ENCODE measurements around the gene SEMA3C.

Gene SEMA3C

DNA sequence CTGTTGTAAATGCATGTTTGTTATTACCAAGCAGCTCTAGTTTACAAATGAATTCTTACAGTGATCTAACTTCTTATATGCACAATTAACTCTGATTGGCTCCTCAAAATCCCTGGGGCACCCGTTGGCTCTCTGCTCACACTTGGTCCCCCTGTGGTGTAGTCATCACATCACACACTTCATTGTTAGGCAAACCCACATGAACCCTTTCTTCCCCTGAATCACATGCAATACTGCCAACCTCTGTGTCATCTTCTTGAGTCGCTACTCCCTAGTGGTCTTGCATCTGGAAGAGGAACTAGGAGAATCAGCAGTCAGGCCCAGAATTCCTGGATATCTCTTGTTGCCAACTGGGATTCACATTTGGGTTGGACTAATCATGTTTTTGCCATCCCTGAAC, 207.3 kb downstream of the SEMA3C start:
- Histone ChIP-seq H3K4me2 (ENCODE audit: insufficient read depth, low read length) (no peak overlapping the region), H3K9me3 (ENCODE audit: insufficient read depth, low read length, severe bottlenecking) (no peaks in the 10 kb centered on the region), H3K79me2 (ENCODE audit: insufficient read depth, low read length) (no peaks in the 10 kb centered on the region), H3K9ac (ENCODE audit: low read depth, low read length) (no peak overlapping the region), H3K27me3 (ENCODE audit: insufficient read depth, low read length, poor library complexity) (no peaks in the 10 kb centered on the region), H2AFZ (ENCODE audit: low read depth, low read length) (no peak overlapping the region), H3K4me1 (ENCODE audit: insufficient read depth, low read length) (no peaks in the 10 kb centered on the region), H3K4me3 (ENCODE audit: low read depth in 1 of 2, low read length in 2 of 2) (no peak overlapping the region), H3K36me3 (ENCODE audit: insufficient read depth, low read length) (no peaks in the 10 kb centered on the region), H3K27ac (ENCODE audit: low read length) (no peak overlapping the region), H4K20me1 (ENCODE audit: insufficient read depth, low read length) (no peaks in the 10 kb centered on the region)
- TF ChIP-seq EZH2 (IDR thresholded peaks at IDR 0.05; ENCODE audit: borderline replicate concordance, low read depth, low read length, severe bottlenecking), result no peak
- TF ChIP-seq, protein P1, sequence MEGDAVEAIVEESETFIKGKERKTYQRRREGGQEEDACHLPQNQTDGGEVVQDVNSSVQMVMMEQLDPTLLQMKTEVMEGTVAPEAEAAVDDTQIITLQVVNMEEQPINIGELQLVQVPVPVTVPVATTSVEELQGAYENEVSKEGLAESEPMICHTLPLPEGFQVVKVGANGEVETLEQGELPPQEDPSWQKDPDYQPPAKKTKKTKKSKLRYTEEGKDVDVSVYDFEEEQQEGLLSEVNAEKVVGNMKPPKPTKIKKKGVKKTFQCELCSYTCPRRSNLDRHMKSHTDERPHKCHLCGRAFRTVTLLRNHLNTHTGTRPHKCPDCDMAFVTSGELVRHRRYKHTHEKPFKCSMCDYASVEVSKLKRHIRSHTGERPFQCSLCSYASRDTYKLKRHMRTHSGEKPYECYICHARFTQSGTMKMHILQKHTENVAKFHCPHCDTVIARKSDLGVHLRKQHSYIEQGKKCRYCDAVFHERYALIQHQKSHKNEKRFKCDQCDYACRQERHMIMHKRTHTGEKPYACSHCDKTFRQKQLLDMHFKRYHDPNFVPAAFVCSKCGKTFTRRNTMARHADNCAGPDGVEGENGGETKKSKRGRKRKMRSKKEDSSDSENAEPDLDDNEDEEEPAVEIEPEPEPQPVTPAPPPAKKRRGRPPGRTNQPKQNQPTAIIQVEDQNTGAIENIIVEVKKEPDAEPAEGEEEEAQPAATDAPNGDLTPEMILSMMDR (IDR thresholded peaks at IDR 0.05; ENCODE audit: borderline replicate concordance, extremely low read depth, low read length, poor library complexity, severe bottlenecking), result no peak
- ATAC-seq (ENCODE audit: insufficient read depth, low read depth) (no peak), DNase-seq (no peak)

DNA sequence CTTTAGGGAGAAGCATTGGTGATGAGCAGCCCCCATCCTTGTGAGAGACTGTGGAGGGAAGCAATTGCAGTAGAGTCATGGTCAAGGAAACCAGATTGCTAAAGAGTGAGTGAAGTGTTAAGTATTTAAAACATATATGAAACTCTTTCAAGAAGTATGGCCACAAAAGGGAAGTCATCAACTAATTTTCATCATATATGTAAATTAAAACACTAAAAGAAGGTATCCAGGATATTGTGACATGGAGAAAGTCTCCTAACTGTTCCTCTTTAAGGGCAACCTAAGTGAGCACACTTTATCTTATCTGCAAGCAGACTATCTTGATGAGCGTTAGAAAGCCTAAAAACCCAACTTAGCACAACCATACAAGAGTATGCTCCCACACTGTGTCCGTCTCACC, 210.7 kb downstream of the SEMA3C start:
- ATAC-seq (ENCODE audit: insufficient read depth, low read depth) (no peak), DNase-seq (no peak)
- no peak for TF ChIP-seq EZH2 (IDR thresholded peaks at IDR 0.05; ENCODE audit: borderline replicate concordance, low read depth, low read length, severe bottlenecking)
- TF ChIP-seq, protein P1 (IDR thresholded peaks at IDR 0.05; ENCODE audit: borderline replicate concordance, extremely low read depth, low read length, poor library complexity, severe bottlenecking), result no peak
- Histone ChIP-seq H3K79me2 (ENCODE audit: insufficient read depth, low read length) (no peaks in the 10 kb centered on the region), H2AFZ (ENCODE audit: low read depth, low read length) (no peak overlapping the region), H3K36me3 (ENCODE audit: insufficient read depth, low read length) (no peaks in the 10 kb centered on the region), H3K27ac (ENCODE audit: low read length) (no peak overlapping the region), H3K4me3 (ENCODE audit: low read depth in 1 of 2, low read length in 2 of 2) (no peak overlapping the region), H3K4me2 (ENCODE audit: insufficient read depth, low read length) (no peak overlapping the region), H3K4me1 (ENCODE audit: insufficient read depth, low read length) (no peaks in the 10 kb centered on the region), H3K27me3 (ENCODE audit: insufficient read depth, low read length, poor library complexity) (no peaks in the 10 kb centered on the region), H4K20me1 (ENCODE audit: insufficient read depth, low read length) (no peaks in the 10 kb centered on the region), H3K9ac (ENCODE audit: low read depth, low read length) (no peak overlapping the region), H3K9me3 (ENCODE audit: insufficient read depth, low read length, severe bottlenecking) (no peaks in the 10 kb centered on the region)

DNA sequence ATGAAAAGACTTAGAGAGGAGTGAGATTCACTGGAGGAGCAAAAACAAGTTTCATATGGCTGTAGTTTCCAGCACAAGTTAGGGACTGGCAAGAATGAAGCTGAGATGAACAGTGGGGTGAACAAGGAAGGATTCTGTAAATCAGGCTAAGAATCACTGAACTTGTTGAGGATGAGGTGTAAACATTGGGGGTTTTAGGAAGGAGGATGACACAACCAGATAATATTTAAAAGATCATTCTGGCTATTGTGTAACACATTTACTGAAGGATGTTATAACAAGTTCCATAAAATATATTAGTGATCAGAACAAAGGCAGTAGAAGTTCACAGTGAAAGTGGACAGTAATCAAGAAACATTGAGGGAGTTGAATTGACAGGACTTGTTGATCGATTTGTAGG, 211.5 kb downstream of the SEMA3C start:
- H3K79me2 ChIP-seq (ENCODE audit: insufficient read depth, low read length), result no peaks in the 10 kb centered on the region
- DNase-seq (no peak), ATAC-seq (ENCODE audit: insufficient read depth, low read depth) (no peak)
- no peak for TF ChIP-seq EZH2 (IDR thresholded peaks at IDR 0.05; ENCODE audit: borderline replicate concordance, low read depth, low read length, severe bottlenecking)
- TF ChIP-seq, protein P1 (IDR thresholded peaks at IDR 0.05; ENCODE audit: borderline replicate concordance, extremely low read depth, low read length, poor library complexity, severe bottlenecking), result no peak
- no peaks in the 10 kb centered on the region for H4K20me1 ChIP-seq (ENCODE audit: insufficient read depth, low read length)
- no peaks in the 10 kb centered on the region for H3K4me1 ChIP-seq (ENCODE audit: insufficient read depth, low read length)
- no peaks in the 10 kb centered on the region for H3K36me3 ChIP-seq (ENCODE audit: insufficient read depth, low read length)
- no peak overlapping the region for H3K4me3 ChIP-seq (ENCODE audit: low read depth in 1 of 2, low read length in 2 of 2)
- H2AFZ ChIP-seq (ENCODE audit: low read depth, low read length), result no peak overlapping the region
- no peak overlapping the region for H3K4me2 ChIP-seq (ENCODE audit: insufficient read depth, low read length)
- H3K9ac ChIP-seq (ENCODE audit: low read depth, low read length), result no peak overlapping the region
- no peaks in the 10 kb centered on the region for H3K9me3 ChIP-seq (ENCODE audit: insufficient read depth, low read length, severe bottlenecking)
- no peak overlapping the region for H3K27ac ChIP-seq (ENCODE audit: low read length)
- no peaks in the 10 kb centered on the region for H3K27me3 ChIP-seq (ENCODE audit: insufficient read depth, low read length, poor library complexity)
